Smooth muscle cell (in vitro differentiated cells): Measurements from ENCODE around the gene ATP11A. TPM values are rescaled to one million over a fixed set of nuclear protein-coding genes. Genes with fewer than 3 reads are reported as not detected.

ENCODE experiments used
- DNase-seq: peaks from one replicate; lab custom pipeline; 2025; ENCODE audit not compliant: unreplicated experiment; lab: John Stamatoyannopoulos, UW
- H2AFZ ChIP-seq: fragments of 200-600 bp; sonication (generic); 2 replicates; pipeline ENCODE4 v1.6.0; 2016; ENCODE audit warnings: antibody characterized with exemption, low read depth, mild to moderate bottlenecking
- H3F3A ChIP-seq: fragments of 200-600 bp; sonication (generic); 2 replicates; pipeline ENCODE4 v1.6.0; 2017; ENCODE audit warnings: antibody characterized with exemption, low read depth
- H3K27ac ChIP-seq: fragments of 200-600 bp; sonication (generic); 2 replicates; pipeline ENCODE4 v1.5.1; 2016; ENCODE audit warnings: low read depth, mild to moderate bottlenecking
- H3K27me3 ChIP-seq: fragments of 200-600 bp; sonication (generic); 2 replicates; pipeline ENCODE4 v1.6.1; 2016; ENCODE audit warnings: low read depth, mild to moderate bottlenecking
- H3K36me3 ChIP-seq: fragments of 200-600 bp; sonication (generic); 2 replicates; pipeline ENCODE4 v1.5.1; 2016; ENCODE audit warnings: low read depth
- H3K4me1 ChIP-seq: fragments of 200-600 bp; sonication (generic); 2 replicates; pipeline ENCODE4 v1.5.1; 2016; ENCODE audit warnings: low read depth
- H3K4me2 ChIP-seq: fragments of 200-600 bp; sonication (generic); 2 replicates; pipeline ENCODE4 v1.6.0; 2016; ENCODE audit warnings: mild to moderate bottlenecking
- H3K4me3 ChIP-seq: fragments of 200-600 bp; sonication (generic); 2 replicates; pipeline ENCODE4 v1.5.1; 2016; ENCODE audit warnings: mild to moderate bottlenecking
- H3K79me2 ChIP-seq: fragments of 200-600 bp; sonication (generic); 2 replicates; pipeline ENCODE4 v1.6.0; 2016; ENCODE audit warnings: low read depth, mild to moderate bottlenecking
- H3K9ac ChIP-seq: fragments of 200-600 bp; sonication (generic); 2 replicates; pipeline ENCODE4 v1.6.0; 2016; ENCODE audit warnings: low read depth
- H3K9me3 ChIP-seq: fragments of 200-600 bp; sonication (generic); replicated peaks from 2 replicates; pipeline ENCODE4 v1.5.1; 2016; ENCODE audit warnings: low read depth
- H4K20me1 ChIP-seq: fragments of 200-600 bp; sonication (generic); 2 replicates; pipeline ENCODE4 v1.6.0; 2016; ENCODE audit warnings: low read depth
- CTCF ChIP-seq: fragments of 200-600 bp; sonication (generic); IDR thresholded peaks from 2 replicates; pipeline ENCODE4 v1.5.1; 2017; ENCODE audit warnings: borderline replicate concordance, mild to moderate bottlenecking, antibody characterized with exemption; ENCODE audit not compliant: insufficient read depth, poor library complexity, severe bottlenecking
- WGBS: methylation state at CpG from one replicate; pipeline ENCODE4 v1.1.7; 2016; ENCODE audit warnings: low lambda C conversion rate; 5-methylcytosine and 5-hydroxymethylcytosine counted together
- polyA plus RNA-seq: library from polyadenylated mRNA; unstranded; fragments of >200 nt; fragmentation: Nextera tagmentation; extraction: Ambion mirVana; gene quantifications from 2 replicates; pipeline ENCODE4 v1.2.1, GENCODE V29; 2016
- total RNA-seq: library from RNA; depleted of rRNA; stranded (reverse); fragments of >200 nt; gene quantifications from 2 replicates; pipeline ENCODE4 v1.2.3, GENCODE V29; 2014

Gene ATP11A
- total and polyA plus RNA-seq, 2 experiments from 2014 or later: 6.5 to 7.5 TPM

- Histone ChIP-seq H3K36me3 (no peaks in the 10 kb centered on the region), H4K20me1 (peaks cover 6% of the 10 kb centered on the region), H3K79me2 (peaks cover 9% of the 10 kb centered on the region), H3K4me3 (no peak overlapping the region), H3K9me3 (no peaks in the 10 kb centered on the region), H3K4me1 (peaks cover 6% of the 10 kb centered on the region), H3F3A (peaks cover 12% of the 10 kb centered on the region), H3K27ac (peak overlapping the region; percentile 91), H3K27me3 (no peaks in the 10 kb centered on the region), H3K4me2 (no peak overlapping the region), H3K9ac (no peak overlapping the region), H2AFZ (no peak overlapping the region)
- DNase-seq: no peak
- WGBS: 96% methylated on average over 10 of the region's 10 CpGs
- TF ChIP-seq CTCF: no peak
These were observed 31.0 kb downstream of the ATP11A start for GRCh38 chr13:112720814-112721197.

DNA sequence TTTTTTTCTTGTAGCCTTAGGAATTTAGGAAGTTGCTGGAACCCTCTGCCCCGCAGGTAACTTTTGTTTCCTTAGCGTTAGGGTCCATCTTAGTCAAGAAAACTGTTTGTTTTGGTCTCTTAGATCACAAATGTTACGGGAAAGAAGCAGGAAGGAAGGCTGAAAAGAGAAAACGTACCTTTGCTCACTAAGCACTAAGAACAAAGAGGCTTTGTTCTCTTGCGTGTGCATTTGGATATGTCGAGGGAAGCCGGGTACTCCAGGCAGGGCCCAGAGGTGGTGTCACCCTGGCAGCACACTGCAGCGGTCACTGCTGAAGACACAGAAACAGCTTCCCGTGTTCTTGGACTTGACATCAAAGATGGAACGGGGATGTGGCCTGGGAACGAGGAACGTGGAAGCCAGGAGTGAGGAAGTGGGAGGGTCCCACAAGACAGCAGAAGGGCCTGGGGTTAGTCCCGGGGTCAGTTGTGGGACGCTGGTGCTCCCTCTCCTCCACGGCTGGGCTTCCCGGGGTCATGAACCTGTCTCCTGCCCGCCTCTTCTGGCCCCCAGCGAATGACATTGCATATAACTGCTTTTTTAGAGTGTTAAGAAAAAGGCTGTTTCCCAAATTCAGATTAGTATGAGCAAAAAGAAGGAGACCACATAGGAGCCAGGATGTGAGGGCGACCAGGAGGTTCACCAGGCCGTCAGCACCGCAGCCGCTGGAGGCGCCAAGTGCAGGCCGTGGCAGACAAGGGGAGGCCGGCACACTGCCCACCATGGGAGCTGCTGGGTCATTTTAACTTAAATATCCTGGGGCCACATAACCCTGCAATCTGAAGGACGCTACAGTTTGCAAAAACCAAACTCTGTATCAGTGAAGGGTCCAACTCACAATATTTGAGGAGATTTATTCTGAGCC lies 31.6 kb downstream of the ATP11A start:
- Histone ChIP-seq H3K4me1 (peaks cover 12% of the 10 kb centered on the region), H3K9me3 (no peaks in the 10 kb centered on the region), H3K4me2 (no peak overlapping the region), H2AFZ (no peak overlapping the region), H3K27me3 (no peaks in the 10 kb centered on the region), H3K4me3 (no peak overlapping the region), H3K27ac (peak overlapping the region; percentile 91), H4K20me1 (peaks cover 8% of the 10 kb centered on the region), H3K79me2 (peaks cover 9% of the 10 kb centered on the region), H3K9ac (no peak overlapping the region), H3K36me3 (no peaks in the 10 kb centered on the region), H3F3A (peaks cover 12% of the 10 kb centered on the region)
- 93% methylated on average over 26 of the region's 26 CpGs for WGBS
- no peak for TF ChIP-seq CTCF
- DNase-seq: no peak

- no peak for TF ChIP-seq CTCF
- peak overlapping the region; percentile 20 for H3K4me2 ChIP-seq
These were observed 32.8 kb downstream of the ATP11A start for GRCh38 chr13:112722433-112723263.

More at GRCh38 chr13:112722433-112723263, 32.8 kb downstream of the ATP11A start:
- no peaks in the 10 kb centered on the region for H3K9me3 ChIP-seq
- no peak for DNase-seq
- H3K79me2 ChIP-seq: peaks cover 9% of the 10 kb centered on the region
- H3K27me3 ChIP-seq: no peaks in the 10 kb centered on the region
- H3K9ac ChIP-seq: peak overlapping the region; percentile 63
- H3F3A ChIP-seq: peaks cover 12% of the 10 kb centered on the region
- peak overlapping the region; percentile 91 for H3K27ac ChIP-seq
- peak overlapping the region; percentile 11 for H3K4me3 ChIP-seq
- H3K36me3 ChIP-seq: no peaks in the 10 kb centered on the region
- peaks cover 8% of the 10 kb centered on the region for H4K20me1 ChIP-seq
- H3K4me1 ChIP-seq: peaks cover 17% of the 10 kb centered on the region
- no peak overlapping the region for H2AFZ ChIP-seq
- WGBS: 26% methylated on average over 18 of the region's 19 CpGs
